HG03097 (cell line): Measurements from ENCODE around the gene BACH2.
"Not testable (repeated sequence)": the region's sequence is repeated elsewhere in the genome, so short reads cannot be mapped to it uniquely, and the experiment has no call there.

Experiments
- ATAC-seq: cut with Tn5 transposase; IDR thresholded peaks from one replicate; pipeline ENCODE4 v1.9.1; 2021; ENCODE audit not compliant: unreplicated experiment, low FRiP score

The BACH2 gene

DNA sequence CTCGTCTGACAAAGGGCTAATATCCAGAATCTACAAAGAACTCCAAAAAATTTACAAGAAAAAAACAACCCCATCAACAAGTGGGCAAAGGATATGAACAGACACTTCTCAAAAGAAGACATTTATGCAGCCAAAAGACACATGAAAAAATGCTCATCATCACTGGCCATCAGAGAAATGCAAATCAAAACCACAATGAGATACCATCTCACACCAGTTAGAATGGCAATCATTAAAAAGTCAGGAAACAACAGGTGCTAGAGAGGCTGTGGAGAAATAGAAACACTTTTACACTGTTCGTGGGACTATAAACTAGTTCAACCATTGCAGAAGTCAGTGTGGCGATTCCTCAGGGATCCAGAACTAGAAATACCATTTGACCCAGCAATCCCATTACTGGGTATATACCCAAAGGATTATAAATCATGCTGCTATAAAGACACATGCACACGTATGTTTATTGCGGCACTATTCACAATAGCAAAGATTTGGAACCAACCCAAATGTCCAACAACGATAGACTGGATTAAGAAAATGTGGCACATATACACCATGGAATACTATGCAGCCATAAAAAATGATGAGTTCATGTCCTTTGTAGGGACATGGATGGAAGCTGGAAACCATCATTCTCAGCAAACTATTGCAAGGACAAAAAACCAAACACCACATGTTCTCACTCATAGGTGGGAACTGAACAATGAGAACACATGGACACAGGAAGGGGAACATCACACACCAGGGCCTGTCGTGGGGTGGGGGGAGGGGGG, 130.3 kb downstream of the BACH2 start:
- ATAC-seq: not testable (repeated sequence)

DNA sequence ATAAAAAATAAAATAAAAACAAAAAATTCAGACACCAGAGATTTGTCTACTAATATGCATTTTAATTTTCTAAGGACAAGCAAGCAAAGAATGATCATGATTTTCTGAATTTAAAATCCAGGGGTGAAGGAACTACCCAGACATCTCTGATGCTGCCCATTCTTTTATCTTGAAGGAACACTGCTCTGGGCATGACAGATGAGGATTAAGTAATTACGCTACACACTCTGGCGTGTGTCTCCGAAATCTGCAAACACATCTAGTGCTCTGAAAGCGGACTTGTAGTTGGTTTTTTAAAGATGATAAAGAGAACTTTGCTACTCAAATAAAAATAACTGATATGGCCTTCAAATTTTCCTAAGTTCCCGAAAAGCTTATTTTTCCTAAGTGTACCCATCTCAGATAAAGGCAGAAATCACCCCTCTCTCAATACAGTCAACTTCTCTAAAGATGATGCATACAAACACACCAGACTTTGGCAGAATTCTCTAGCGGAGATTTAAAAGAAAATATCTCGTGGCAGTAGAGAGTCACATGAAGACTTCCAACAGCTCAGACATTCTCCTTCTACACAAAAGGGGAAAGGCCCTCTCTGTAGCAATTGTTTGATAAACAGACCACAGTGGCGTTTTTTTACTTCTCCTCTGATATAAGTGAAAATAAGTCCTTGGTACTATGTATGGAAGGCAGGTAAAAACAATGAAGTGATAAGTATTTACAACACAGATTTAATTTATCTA, 133.8 kb downstream of the BACH2 start:
- no peak for ATAC-seq

DNA sequence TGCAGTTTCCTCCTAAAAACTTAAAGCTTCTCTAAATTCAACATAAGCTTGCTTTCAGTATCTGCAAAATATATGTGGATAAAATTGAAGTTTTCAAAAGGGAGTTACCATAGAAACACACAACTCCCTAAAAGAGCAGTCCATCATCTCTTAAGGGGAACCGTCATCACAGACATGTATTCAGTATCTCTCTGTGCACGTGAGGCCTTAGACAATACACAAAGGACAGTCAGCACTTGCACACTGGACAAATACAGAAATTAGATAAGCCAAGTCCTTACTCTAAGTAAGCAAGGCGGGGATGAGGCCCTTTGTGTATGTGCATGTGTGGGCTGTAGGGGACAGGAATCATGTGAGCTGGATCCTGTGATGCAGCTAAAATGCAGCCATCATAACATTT, 136.6 kb downstream of the BACH2 start:
- ATAC-seq: no peak

DNA sequence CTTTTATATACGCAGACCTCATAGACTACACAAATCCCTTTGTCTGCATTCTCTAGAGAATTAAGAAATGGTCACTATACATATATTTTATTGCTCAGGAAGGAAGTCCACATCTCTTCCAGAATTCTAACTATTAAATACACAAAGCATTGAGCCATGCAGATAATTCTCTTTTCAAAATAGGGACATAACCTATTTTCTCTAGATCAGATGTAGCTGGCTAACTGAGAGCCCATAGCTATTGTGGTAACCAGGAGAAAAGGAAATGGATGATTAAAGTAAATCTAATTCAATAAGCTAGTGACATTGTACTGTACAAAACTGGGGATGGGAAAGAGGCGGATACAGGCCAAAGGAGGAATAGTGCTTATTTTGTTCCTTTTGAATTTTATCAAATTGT, 137.2 kb downstream of the BACH2 start:
- ATAC-seq: no peak

DNA sequence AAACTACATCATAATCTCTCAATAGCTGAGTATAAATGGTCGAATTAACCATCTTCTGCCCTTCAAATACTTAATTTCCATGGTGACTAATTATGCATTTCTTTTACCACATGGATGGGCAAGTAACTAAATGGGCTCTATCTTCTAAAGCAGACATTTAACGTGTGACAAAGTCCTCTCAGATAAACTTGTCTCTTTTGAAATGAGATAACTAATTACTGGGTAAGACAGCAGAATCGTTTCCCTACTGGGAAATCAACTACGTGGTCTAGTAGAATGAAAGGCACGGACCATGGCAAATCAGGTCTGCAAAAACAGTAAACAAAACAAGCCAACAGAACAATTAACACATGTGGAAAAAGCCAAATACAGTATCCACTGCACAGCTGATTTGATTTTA, 137.7 kb downstream of the BACH2 start:
- ATAC-seq: no peak

DNA sequence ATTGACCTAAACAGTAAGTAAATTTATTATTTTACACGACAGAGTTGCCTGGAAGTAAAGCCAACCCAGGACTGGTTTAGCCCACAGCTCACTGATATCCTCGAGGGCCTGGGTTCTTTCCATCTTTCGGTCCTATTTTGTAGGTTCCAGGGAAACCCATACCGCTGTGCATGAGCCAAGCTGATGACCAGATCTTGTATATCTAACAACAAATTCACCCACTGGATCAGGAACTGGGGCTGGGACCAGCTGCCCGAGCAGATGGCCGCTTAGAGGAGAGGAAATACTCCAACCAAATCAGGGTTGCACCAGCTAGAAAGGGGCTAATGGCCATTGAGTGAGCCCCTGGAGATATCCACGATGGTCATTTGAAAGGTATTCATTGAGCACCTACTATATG, 139.2 kb downstream of the BACH2 start:
- ATAC-seq: no peak

DNA sequence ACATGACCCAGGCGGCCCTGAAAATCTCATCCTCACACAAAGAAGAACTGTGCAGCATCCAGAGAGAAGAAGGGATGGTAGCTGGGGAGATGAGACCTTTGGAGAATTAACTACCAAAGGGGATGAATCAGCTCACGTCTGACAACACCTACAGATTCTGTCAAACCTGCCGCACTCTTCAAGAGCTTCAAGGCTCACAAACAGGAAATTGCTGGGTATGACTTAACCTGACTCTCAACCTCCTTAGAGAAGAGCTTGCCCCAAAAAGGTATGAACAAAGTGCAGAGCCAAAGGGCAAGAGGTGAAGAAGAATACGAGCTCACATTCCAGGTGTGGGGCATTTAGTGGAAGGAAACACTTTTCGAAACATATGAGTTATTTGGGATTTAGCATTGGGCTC, 139.8 kb downstream of the BACH2 start:
- no peak for ATAC-seq

DNA sequence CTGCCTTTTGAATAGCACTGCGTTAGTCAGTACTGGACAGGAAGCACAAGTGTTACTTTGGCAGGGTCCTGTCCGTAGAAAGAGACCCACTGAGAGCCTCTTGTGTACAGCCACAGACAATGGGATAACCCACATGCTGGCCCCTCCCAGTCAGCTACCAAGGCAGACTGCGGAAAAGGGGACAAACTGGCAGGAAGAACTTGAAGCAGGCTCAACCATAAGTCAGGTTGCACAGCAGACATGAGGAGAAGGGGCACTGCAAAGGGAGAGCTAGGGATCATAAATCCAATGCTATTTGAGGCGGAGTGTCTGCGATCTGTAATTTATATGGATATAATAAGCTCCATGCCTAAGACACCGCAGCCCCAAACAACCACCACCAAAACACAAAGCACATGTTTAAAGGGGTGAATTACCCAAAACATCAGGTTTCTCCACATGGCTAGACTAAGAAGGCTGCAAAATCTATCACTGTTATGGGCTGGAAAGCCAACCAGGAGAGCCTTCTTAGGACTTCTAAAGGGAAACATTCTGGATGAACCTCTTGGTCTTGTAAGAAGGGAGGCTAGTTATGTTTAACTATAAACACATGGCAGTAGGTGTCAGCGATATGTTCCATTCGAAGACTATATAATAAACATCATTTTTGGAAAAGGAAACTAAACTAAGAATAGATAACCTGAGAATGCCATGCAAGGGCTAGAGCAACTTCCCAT, 141.7 kb downstream of the BACH2 start:
- no peak for ATAC-seq

DNA sequence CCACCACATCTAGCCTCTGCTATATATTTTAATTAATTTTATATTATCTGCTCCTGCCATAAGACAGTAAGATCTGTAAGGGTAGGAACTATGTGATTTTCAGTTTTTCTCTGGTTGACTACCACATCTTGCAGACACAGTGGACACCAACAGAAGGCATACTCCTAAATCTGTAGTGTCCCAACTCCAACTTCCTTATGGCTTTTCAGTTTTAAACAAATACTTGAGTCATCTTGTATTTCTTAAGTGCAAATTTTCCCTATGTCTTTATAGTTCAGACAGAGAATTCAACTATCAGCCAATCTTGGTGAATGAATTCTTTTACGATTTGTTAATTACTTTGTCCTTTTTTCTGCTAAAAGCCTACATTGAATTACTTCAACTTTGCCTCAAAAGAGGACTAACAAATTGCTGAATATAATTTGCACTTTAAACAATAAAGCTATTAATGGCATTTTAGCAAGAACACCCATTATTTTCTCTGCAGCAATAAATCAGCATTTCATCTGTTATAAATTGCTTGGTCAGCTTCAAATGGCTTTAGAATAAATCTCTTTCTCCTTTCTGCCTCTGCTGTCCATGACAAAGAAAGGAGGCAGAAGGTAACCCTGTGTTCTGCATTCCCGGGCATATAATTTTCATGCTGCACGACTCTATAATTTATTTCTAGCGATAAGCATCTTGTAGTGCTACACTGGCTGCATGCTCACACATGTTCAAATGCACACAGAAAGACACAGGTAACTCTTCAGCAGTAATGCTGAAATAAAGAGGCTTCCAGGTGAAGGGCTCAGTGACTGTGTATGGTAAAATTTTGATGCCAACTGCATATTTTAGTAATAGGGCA, 144.8 kb downstream of the BACH2 start:
- no peak for ATAC-seq

DNA sequence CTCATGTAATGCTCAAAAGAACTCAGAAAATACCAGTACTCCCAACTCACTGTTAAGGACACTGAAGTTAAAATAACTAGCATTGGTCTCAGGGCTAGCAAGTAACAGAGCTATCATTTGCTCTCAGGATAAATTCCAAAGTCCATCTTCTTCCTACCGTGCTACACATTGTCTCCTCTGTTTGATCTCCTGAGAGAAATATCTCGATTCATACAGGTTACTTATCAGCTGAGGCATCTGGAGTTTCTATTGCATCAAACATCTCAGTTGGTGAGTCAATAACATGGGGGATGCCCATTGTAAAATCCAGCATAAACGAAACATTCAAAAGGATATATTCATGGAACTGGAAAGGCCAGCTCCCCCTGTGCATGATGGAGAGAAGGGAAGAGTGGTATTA, 147.4 kb downstream of the BACH2 start:
- no peak for ATAC-seq

DNA sequence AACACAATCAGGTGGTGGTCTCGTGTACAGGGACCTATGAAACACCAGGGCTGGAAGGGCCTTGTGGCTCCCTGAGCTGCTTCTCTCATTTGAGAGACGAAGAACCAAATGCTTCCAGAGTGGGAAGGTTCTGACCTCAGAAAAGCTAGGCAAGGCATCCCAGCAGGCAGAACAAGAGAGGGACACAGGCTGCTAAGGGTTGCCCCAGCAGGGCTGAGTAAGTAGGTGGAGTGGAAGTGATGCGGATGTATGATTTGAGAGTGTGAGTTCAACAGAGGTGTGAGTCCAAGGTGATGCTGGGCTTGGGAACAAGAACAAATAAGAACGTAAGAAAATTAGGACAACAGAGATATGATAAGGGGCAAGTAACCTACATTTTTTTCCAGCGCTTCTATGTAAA, 147.8 kb downstream of the BACH2 start:
- no peak for ATAC-seq

DNA sequence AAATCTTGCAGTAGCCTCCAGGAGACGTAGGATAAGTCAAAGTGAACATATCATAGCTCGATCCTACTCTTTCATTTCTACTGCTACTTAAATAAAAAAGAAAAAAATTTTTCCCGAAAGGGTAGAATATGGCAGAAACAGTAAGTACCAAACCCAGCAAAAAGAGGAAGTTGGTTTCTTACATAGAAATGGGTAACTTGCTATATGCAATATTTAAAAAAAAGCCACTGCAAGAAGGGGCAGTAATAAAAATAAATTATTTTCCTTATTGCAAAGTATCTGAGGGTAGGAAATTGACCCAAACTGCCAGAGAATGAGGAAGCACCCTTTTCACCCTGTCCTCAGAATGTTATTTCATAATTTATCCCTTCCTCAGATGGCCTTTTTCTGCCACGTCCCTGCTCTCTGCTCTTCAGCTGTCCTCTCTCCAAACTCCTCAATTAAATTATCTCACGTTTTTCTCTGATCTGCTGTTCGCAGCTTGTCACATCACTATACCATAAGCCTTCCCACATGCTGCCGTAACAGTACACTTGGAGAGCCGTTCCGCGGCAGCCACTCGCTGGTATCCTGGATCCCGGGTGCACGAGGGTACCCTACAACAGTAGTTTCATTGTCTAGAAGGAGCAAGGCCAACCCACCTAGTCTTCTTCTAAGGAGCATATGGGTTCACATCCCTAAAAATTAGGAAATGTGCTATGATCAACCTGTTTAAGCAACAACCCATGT, 149.6 kb downstream of the BACH2 start:
- ATAC-seq: no peak

DNA sequence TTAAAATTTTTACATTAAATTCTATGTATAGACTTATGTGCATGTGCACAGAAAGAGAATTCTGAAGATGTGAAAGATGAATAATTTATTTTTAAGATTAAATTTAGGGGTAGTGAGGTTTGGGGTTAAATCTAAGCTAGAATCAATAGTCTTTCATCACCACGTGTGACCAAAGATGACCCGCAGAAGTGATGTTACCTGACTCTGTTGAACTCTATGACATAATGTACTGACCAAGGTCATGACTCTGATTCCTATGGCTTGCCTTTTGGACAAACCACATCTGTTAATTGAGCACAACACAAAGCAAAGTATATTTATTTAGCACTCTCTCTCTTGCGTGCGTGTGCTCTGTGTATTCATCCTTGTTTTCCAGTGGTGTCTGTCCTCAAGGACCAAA, 150.6 kb downstream of the BACH2 start:
- no peak for ATAC-seq

DNA sequence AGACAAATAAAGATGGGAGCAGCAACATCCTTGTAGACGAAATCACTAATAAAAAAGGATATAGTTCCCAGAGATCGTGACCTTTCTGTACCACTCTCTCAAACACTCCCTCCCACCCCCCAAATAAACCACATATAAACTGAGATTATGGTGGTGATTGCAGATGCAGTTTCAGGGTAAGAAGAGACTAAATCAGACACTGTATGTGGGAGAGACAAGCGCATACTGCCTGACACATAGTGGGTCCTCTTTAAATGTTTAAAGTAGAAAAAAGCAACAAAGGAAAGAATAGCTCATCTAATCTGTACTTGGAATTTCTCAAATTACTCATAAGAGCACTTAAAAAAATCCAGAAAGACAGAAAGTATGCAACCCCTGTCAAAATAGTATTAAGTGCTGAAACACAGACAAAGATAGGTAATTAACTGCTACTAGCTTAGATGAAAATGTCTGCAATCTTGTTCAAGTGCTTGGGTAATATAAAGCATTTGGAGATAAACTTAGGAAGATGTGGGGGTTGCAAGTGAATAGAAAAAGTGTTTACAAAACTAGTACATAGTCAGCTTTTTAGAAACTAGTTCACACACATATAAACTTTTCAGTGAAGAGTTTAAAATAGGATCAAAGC, 151.6 kb downstream of the BACH2 start:
- no peak for ATAC-seq

DNA sequence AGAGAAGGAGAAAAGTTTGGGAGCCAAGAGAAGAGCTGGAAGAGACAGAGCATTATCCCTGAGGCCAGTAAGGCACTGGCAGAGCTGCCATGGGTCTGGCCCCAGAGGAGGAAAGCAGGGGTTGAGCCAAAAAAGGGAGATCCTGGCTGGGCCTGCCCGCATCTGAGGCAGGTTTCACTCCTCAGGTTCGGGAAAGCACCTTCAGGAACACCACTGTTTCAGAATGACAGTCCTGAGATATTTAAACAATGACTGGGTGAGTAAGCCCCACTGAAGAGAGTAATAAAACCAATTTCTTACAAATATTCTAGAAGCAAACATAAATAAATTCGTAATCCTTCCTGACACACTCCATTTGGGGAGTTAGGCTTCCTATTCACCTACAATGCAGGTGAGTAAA, 152.2 kb downstream of the BACH2 start:
- ATAC-seq: no peak

DNA sequence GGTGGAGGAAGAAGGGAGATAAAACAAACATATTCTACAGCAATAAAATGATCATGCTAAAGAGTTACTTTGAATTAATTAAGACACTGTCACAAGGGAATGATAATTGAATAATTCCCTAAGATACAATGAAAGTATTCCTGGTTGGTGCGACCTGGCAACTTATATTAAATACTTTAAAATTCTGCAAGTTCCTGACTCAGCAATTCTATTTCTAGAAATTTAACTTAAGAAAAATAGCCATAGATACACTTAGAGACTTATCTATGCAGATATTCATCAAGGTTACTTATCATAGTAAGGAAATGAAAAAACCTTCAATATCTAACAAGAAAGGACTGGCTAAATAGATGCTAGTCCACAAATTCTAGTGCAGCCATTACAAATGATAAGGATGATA, 156.0 kb downstream of the BACH2 start:
- ATAC-seq: no peak

DNA sequence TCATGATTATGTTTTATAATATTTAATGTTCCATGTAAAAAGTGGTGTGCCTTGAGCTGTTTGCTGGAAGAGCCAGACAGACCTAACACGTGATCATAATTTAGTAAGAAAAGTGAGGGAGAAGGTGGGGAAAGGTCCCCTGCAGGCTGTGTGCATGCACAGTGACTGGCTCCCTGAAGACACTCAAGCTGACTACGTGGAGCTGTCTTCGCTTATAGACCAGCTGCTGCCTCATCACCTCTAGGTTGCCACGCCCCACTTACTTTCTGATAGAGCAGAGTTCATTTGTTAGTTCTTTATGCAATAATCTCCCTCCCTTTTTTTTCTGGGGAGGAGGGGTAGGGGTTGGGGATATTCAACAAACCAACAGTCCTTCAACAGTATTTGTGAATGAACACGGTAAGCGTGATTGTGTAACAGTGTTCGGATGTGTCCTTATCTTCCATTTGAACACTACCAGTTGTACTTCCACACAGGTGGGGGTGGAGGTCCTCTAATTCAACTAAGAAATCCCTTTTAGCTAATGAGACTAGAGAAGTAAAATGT, 157.3 kb downstream of the BACH2 start:
- no peak for ATAC-seq

DNA sequence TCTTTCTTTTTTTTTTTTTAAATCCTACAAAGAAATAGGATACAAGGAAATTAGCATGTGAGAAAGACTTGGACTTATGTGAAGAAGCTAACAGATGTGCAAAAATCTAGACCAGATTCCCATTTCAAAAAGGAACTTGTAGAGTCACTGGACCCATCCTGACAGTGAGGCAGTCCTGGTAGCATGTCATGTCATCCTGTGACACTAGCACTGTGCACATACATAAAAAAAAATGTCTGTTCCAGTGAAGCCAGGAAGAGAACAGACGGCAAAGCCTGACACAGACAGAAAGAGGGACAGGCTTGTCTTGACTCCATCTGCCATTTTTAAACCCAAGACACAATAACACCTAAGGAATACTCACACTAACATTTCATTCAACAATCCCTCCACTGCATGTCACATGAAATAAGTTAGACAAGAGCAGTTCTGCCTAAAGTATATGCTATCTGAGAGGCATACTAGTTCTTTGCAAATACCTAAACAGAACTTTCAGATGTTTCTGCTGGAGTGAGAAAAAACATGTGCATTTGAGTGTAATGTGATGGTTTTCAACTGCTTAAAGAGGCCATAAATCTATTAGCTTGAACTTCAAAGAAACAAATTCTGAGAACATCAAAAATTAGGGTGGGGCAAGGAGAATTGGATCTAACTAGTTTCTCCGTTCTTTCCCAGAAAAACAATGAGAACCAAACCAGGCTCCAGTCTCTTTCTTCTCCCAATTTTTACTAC, 159.6 kb downstream of the BACH2 start:
- ATAC-seq: no peak

DNA sequence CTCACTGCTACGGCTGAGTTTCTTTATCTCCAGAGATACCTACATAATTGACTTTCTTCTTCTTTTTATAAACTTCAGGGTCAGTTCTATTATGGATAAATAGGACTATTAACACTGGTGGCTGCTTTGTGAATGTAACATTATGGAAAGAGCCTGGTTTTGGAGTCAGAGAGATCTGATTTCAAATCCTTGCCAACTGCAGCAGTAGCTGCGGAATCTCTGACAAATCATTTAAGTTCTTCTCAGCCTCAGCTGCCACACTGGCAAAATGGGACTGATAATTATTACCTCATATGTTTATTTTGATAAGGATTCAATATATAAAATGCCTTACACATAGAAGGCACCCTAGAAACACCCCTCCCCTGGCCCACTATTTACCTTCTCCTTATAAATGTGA, 160.5 kb downstream of the BACH2 start:
- no peak for ATAC-seq
